Thoracic aorta endothelial cell (primary cell): ENCODE data around the gene EPB41L4A. TPM values are rescaled to one million over a fixed set of nuclear protein-coding genes. Genes with fewer than 3 reads are reported as not detected.
A peak's percentile ranks its signal among the peaks of the same experiment; 100 is the strongest.

Experiments
- small RNA-seq: library from RNA; depleted of rRNA; stranded (forward); fragments of <200 nt; gene quantifications from one replicate; pipeline ENCODE3, GENCODE V24; 2012
- total RNA-seq: library from RNA; depleted of rRNA; stranded (reverse); fragments of >200 nt; gene quantifications from 2 replicates; pipeline ENCODE4 v1.2.3, GENCODE V29; 2012

EPB41L4A gene, protein sequence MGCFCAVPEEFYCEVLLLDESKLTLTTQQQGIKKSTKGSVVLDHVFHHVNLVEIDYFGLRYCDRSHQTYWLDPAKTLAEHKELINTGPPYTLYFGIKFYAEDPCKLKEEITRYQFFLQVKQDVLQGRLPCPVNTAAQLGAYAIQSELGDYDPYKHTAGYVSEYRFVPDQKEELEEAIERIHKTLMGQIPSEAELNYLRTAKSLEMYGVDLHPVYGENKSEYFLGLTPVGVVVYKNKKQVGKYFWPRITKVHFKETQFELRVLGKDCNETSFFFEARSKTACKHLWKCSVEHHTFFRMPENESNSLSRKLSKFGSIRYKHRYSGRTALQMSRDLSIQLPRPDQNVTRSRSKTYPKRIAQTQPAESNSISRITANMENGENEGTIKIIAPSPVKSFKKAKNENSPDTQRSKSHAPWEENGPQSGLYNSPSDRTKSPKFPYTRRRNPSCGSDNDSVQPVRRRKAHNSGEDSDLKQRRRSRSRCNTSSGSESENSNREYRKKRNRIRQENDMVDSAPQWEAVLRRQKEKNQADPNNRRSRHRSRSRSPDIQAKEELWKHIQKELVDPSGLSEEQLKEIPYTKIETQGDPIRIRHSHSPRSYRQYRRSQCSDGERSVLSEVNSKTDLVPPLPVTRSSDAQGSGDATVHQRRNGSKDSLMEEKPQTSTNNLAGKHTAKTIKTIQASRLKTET
- total RNA-seq: 19.8 and 26.1 TPM in 2 replicates

DNA sequence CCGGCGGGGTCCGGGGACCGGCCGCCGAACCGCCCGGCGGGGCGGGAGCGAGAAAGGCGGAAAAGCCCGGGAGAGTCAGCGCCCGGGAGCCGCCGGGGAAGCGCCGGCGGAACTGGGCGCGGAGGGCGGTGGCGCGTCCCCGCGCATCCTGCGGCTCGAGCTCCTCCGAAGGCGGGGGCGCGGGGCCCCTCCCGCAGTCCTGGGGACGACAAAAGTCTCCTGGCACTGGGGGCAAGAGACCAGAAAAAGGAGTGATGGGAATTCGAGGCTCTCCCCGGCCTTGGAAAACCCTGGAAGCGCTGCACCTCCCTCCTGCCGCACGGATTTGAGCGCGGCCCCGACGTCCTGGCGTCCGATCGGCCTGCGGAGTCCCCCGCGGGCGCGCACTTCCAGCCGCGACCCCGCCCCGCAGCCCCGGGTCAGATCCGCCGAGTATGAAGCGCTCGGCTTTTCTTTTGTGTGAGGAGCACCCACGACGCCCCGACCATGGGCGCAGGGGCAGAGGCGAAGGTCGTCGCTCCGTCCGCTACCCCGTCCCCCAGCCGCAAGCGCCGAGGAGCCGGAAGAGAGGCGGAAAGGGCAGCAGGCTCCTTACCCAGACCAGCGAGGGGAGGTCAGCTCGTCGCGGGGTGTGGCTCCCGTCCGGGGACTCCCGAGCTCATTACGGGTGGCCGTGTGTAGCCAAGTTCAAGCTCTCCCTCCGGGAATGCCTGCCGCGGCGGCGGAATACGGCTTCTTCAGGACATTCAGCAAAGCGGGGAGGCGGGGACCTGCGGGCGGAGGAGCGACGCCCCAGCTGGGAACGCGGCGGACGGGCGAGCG lies at the start of gene EPB41L4A:
Gene EPB41L4A (minus strand): TSS at position 114 of the 822 bp plus-strand sequence. CDS start 238 bp downstream, outside the sequence.

Small RNA genes within 50 kb of the gene (small RNA-seq; reads per million reads assigned to genes)
- gene AC010265.1: not detected
- not detected for gene HMGB3P16
- 77.6 reads per million, percentile 98 among the genes with 10 or more reads in this experiment for gene SNORA13
